CD14-positive monocyte (primary cell): Measurements from ENCODE around the gene ARHGEF10L. TPM values are rescaled to one million over a fixed set of nuclear protein-coding genes. Genes with fewer than 3 reads are reported as not detected.
A peak's percentile ranks its signal among the peaks of the same experiment; 100 is the strongest.

Experiments
- DNase-seq, 3 donors: peaks; one replicate each; pipeline ENCODE4 v3.0.0-alpha.2; 2011 to 2022
- H2AFZ ChIP-seq: 2 replicates; pipeline ENCODE4 v1.6.0; 2012; ENCODE audit warnings: mild to moderate bottlenecking, low read depth, low read length, inconsistent platforms; ENCODE audit not compliant: insufficient read depth, poor library complexity, severe bottlenecking
- H3K27ac ChIP-seq, 2 donors: 1 replicate in 1 of 2; 2 replicates in 1 of 2; pipeline ENCODE4 v1.5.1; 2012 to 2013; ENCODE audit warnings: low read length in 2 of 2, control low read depth in 1 of 2, inconsistent platforms in 1 of 2, low read depth in 1 of 2, mild to moderate bottlenecking in 1 of 2
- H3K27me3 ChIP-seq, 2 donors: one replicate each; pipeline versions ENCODE4 v1.6.0 to v1.6.1; 2011 to 2013; ENCODE audit warnings: low read length in 2 of 2; ENCODE audit not compliant: control insufficient read depth in 2 of 2, insufficient read depth in 2 of 2
- H3K36me3 ChIP-seq, 2 donors: replicated peaks in 1 of 2; 1 replicate in 1 of 2; 2 replicates in 1 of 2; pipeline versions ENCODE4 v1.5.1 to v1.6.1; 2012 to 2013; ENCODE audit warnings: low read length in 2 of 2, control low read depth in 1 of 2, inconsistent platforms in 1 of 2, mild to moderate bottlenecking in 1 of 2; ENCODE audit not compliant: insufficient read depth in 2 of 2, control insufficient read depth in 1 of 2
- H3K4me1 ChIP-seq, 2 donors: 1 replicate in 1 of 2; 2 replicates in 1 of 2; pipeline versions ENCODE4 v1.5.1 to v1.6.1; 2012 to 2013; ENCODE audit warnings: low read length in 2 of 2, control low read depth in 1 of 2, inconsistent platforms in 1 of 2, mild to moderate bottlenecking in 1 of 2, moderate library complexity in 1 of 2; ENCODE audit not compliant: insufficient read depth in 2 of 2, control insufficient read depth in 1 of 2
- H3K4me2 ChIP-seq: replicated peaks from 2 replicates; pipeline ENCODE3; 2012; ENCODE audit warnings: low read length, moderate library complexity, mild to moderate bottlenecking; ENCODE audit not compliant: poor library complexity, severe bottlenecking; ENCODE audit errors: extremely low read depth
- H3K4me3 ChIP-seq, 3 experiments: fragments of 200-600 bp in 1 of 3; sonication (generic) in 1 of 3; replicated peaks in 1 of 3; 1 replicate in 2 of 3; 2 replicates in 1 of 3; pipeline ENCODE4 v1.5.1; 2011 to 2013; ENCODE audit warnings: low read length in 3 of 3, mild to moderate bottlenecking in 3 of 3, control low read depth in 2 of 3, low read depth in 2 of 3, inconsistent platforms in 1 of 3, moderate library complexity in 1 of 3
- H3K79me2 ChIP-seq: 2 replicates; pipeline ENCODE4 v1.6.0; 2012; ENCODE audit warnings: mild to moderate bottlenecking, control low read depth, inconsistent platforms, low read length, moderate library complexity; ENCODE audit not compliant: insufficient read depth
- H3K9ac ChIP-seq: 2 replicates; pipeline ENCODE4 v1.6.0; 2017; ENCODE audit warnings: low read length, mild to moderate bottlenecking; ENCODE audit not compliant: insufficient read depth, poor library complexity, severe bottlenecking
- H3K9me3 ChIP-seq, 2 donors: replicated peaks in 1 of 2; 1 replicate in 1 of 2; 2 replicates in 1 of 2; pipeline versions ENCODE4 v1.5.1 to v1.6.1; 2012 to 2013; ENCODE audit warnings: low read length in 2 of 2, control low read depth in 1 of 2; ENCODE audit not compliant: control insufficient read depth in 1 of 2, insufficient read depth in 1 of 2
- H4K20me1 ChIP-seq: 2 replicates; pipeline ENCODE4 v1.6.0; 2012; ENCODE audit warnings: mild to moderate bottlenecking, low read length, control low read depth, moderate library complexity; ENCODE audit not compliant: insufficient read depth
- H3K27ac Mint-ChIP-seq, 7 donors: one replicate each; pipeline ENCODE4 v1.8.0; 2020; ENCODE audit warnings: mild to moderate bottlenecking in 7 of 7, mixed read lengths in 7 of 7, moderate library complexity in 6 of 7, inconsistent platforms in 2 of 7
- H3K27me3 Mint-ChIP-seq, 3 donors: one replicate each; pipeline ENCODE4 v1.8.0; 2021 to 2022; ENCODE audit warnings: low read depth in 3 of 3, mild to moderate bottlenecking in 3 of 3, mixed read lengths in 3 of 3, moderate library complexity in 3 of 3, inconsistent platforms in 1 of 3
- H3K36me3 Mint-ChIP-seq, 2 donors: one replicate each; pipeline ENCODE4 v1.8.0; 2020; ENCODE audit warnings: mixed read lengths in 2 of 2, inconsistent platforms in 1 of 2, mild to moderate bottlenecking in 1 of 2
- H3K4me1 Mint-ChIP-seq: one replicate; pipeline ENCODE4 v1.8.0; 2020; ENCODE audit warnings: mild to moderate bottlenecking, mixed read lengths
- H3K4me3 Mint-ChIP-seq, 2 donors: one replicate each; pipeline ENCODE4 v1.8.0; 2020; ENCODE audit warnings: mild to moderate bottlenecking in 2 of 2, mixed read lengths in 2 of 2, moderate library complexity in 1 of 2
- H3K9me3 Mint-ChIP-seq, 7 donors: one replicate each; pipeline ENCODE4 v1.8.0; 2020 to 2022; ENCODE audit warnings: mixed read lengths in 7 of 7, mild to moderate bottlenecking in 6 of 7, moderate library complexity in 6 of 7, inconsistent platforms in 2 of 7
- CTCF ChIP-seq: fragments of 200-600 bp; IDR thresholded peaks from one replicate; pipeline ENCODE4 v1.8.0; 2022; ENCODE audit warnings: antibody characterized with exemption, mild to moderate bottlenecking
- WGBS: methylation state at CpG from one replicate; pipeline ENCODE4 v1.1.5; 2013; ENCODE audit warnings: missing lambda C conversion rate; ENCODE audit not compliant: insufficient coverage; 5-methylcytosine and 5-hydroxymethylcytosine counted together
- intact Hi-C, 2 donors: fragments of 100-400 bp; cut with micrococcal nuclease; formaldehyde crosslinking; loops; one replicate each; pipeline versions ENCODE4 v1.15.0 to v1.15.1; 2023
- polyA plus RNA-seq, 3 donors: library from polyadenylated mRNA; depleted of rRNA in 1 of 3; unstranded in 2 of 3; stranded (reverse) in 1 of 3; fragments of 300-500 nt in 2 of 3; fragments of >200 nt in 1 of 3; fragmentation: Illumina TruSeq in 2 of 3; gene quantifications; 1 replicate in 2 of 3; 2 replicates in 1 of 3; pipeline ENCODE4 v1.2.3, GENCODE V29; 2012 to 2021

ARHGEF10L gene
- polyA plus RNA-seq, 3 donors: 20.7 to 95.7 (median 23.7) TPM

GRCh38 chr1:17559615-17560419 is 20.3 kb downstream of the ARHGEF10L start:
- no peak for DNase-seq
- H3K27me3 Mint-ChIP-seq: peaks cover 3 to 9% (median 5%) of the 10 kb centered on the region in 3 donors
- Histone ChIP-seq H3K79me2 (no peaks in the 10 kb centered on the region), H3K4me3 (no peak overlapping the region), H2AFZ (no peak overlapping the region), H3K9ac (no peak overlapping the region), H4K20me1 (no peaks in the 10 kb centered on the region), H3K4me1 (peaks cover 0 to 10% of the 10 kb centered on the region in 2 donors), H3K27ac (no peak overlapping the region), H3K36me3 (no peaks in the 10 kb centered on the region), H3K4me2 (no peak overlapping the region), H3K27me3 (no peaks in the 10 kb centered on the region), H3K9me3 (no peaks in the 10 kb centered on the region)
- no peaks in the 10 kb centered on the region for H3K36me3 Mint-ChIP-seq
- no peak overlapping the region for H3K27ac Mint-ChIP-seq
- peaks cover 8% of the 10 kb centered on the region for H3K4me1 Mint-ChIP-seq
- no peak for TF ChIP-seq CTCF
- 93% methylated on average over 3 of the region's 7 CpGs for WGBS
- H3K4me3 Mint-ChIP-seq: no peak overlapping the region
- intact Hi-C loops: no loop called here
- no peaks in the 10 kb centered on the region for H3K9me3 Mint-ChIP-seq

- Histone ChIP-seq H3K4me2 (no peak overlapping the region), H3K9me3 (no peaks in the 10 kb centered on the region), H3K36me3 (no peaks in the 10 kb centered on the region), H3K79me2 (no peaks in the 10 kb centered on the region), H2AFZ (no peak overlapping the region), H3K27me3 (no peaks in the 10 kb centered on the region), H3K27ac (no peak overlapping the region), H3K4me1 (peaks cover 4 to 10% of the 10 kb centered on the region in 2 donors), H3K9ac (no peak overlapping the region), H4K20me1 (no peaks in the 10 kb centered on the region), H3K4me3 (no peak overlapping the region)
- Mint-ChIP-seq H3K4me1 (peaks cover 14% of the 10 kb centered on the region), H3K4me3 (peak overlapping the region in 1 of 2 donors; percentile 41), H3K36me3 (no peaks in the 10 kb centered on the region), H3K9me3 (no peaks in the 10 kb centered on the region), H3K27ac (no peak overlapping the region), H3K27me3 (peaks cover 5 to 7% (median 7%) of the 10 kb centered on the region in 3 donors)
- intact Hi-C loops: no loop called here
- WGBS: 63% methylated on average over 6 of the region's 8 CpGs
- TF ChIP-seq CTCF: no peak
- no peak for DNase-seq
These were observed 21.7 kb downstream of the ARHGEF10L start for GRCh38 chr1:17561247-17561548.
